ENCODE measurements around the gene ITGB3.

The ITGB3 gene

GRCh38 chr17:47274319-47275069 lies 20.9 kb downstream of the ITGB3 start:
- DNase-seq (ENCODE audit: low read depth in 2 of 2, low spot score in 1 of 2): no peak

GRCh38 chr17:47275245-47275984 lies 21.8 kb downstream of the ITGB3 start:
- no peak for DNase-seq (ENCODE audit: low read depth in 2 of 2, low spot score in 1 of 2)

DNA sequence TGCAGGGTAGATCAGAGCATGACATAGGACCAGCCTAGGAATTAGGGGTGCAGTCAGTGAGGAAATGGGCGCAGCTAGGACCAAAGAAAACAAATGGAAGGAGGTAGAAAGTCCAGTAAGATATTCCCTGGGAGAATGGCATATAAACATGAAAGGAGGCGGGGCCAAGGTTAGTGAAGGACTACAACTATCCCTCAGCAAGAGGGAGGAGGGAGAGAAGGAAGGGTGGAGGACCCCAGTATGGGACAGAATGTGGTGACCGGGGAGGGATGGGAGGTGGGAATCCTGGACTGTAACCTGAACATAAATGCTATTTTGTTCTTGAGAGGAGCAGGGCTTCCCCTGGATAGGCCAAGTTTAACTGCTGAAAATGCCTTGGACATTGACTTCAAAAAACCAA lies 22.8 kb downstream of the ITGB3 start:
- no peak for DNase-seq (ENCODE audit: low read depth in 2 of 2, low spot score in 1 of 2)

DNA sequence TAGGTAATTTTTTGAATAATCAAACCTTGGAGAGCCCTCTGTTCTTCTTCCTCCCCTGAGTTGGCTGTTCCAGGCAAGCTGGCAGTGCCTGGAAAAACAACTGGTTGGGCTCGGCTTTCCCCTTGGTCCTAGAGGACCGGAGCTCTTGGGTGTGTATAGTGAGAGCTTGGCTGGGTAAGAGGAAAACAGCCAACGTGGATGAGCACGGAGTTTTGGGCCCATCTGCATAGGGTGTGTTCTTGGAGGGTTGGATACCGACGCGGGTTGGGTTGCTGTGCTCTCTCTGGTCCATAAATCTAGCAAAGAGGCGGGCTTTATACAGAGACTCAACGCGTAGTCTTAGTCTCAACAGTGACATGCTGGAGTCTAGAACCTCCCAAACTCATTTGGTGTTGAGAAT lies 23.2 kb downstream of the ITGB3 start:
- DNase-seq (ENCODE audit: low read depth in 2 of 2, low spot score in 1 of 2): no peak

GRCh38 chr17:47277921-47278320 lies 24.3 kb downstream of the ITGB3 start:
- no peak for DNase-seq (ENCODE audit: low read depth in 2 of 2, low spot score in 1 of 2)

DNA sequence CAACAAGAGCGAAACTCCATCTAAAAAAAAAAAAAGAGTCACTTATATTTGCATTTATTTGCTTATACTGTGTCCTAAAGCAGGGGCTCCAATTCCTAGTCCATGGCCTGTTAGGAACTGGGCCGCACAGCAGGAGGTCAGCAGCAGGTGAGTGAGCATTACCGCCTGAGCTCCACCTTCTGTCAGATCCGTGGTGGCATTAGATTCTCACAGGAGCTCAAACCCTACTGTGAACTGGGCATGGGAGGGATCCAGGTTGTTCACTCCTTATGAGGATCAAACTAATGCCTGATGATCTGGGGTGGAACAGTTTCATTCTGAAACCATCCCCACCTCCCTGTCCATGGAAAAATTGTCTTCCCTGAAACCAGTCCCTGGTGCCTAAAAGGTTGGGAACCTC lies 24.9 kb downstream of the ITGB3 start:
- DNase-seq (ENCODE audit: low read depth in 2 of 2, low spot score in 1 of 2): no peak

- no peak for DNase-seq (ENCODE audit: low read depth in 2 of 2, low spot score in 1 of 2)
These were observed 25.6 kb downstream of the ITGB3 start for GRCh38 chr17:47279062-47279801.

GRCh38 chr17:47280072-47280811 lies 26.6 kb downstream of the ITGB3 start:
- DNase-seq (ENCODE audit: low read depth in 2 of 2, low spot score in 1 of 2): no peak

- no peak for DNase-seq (ENCODE audit: low read depth in 2 of 2, low spot score in 1 of 2)
These were observed 27.6 kb downstream of the ITGB3 start for GRCh38 chr17:47281216-47281615.

GRCh38 chr17:47285003-47285402 lies 31.4 kb downstream of the ITGB3 start:
- DNase-seq (ENCODE audit: low read depth in 2 of 2, low spot score in 1 of 2): no peak

- DNase-seq (ENCODE audit: low read depth in 2 of 2, low spot score in 1 of 2): no peak
These were observed 32.7 kb downstream of the ITGB3 start for GRCh38 chr17:47286198-47286914.

DNA sequence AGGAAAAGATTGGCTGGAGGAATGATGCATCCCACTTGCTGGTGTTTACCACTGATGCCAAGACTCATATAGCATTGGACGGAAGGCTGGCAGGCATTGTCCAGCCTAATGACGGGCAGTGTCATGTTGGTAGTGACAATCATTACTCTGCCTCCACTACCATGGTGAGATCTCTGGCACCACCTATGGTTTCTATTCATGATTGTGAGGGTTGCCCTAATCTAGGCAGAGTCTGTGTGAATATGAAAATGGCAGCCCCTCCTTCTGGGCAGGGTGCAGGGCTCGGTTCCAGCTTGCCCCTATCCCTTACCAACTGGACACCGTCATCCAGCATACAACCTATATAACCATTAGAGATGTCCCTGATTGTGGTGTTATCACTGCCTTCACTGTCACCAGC lies 33.4 kb downstream of the ITGB3 start:
- no peak for DNase-seq (ENCODE audit: low read depth in 2 of 2, low spot score in 1 of 2)

DNA sequence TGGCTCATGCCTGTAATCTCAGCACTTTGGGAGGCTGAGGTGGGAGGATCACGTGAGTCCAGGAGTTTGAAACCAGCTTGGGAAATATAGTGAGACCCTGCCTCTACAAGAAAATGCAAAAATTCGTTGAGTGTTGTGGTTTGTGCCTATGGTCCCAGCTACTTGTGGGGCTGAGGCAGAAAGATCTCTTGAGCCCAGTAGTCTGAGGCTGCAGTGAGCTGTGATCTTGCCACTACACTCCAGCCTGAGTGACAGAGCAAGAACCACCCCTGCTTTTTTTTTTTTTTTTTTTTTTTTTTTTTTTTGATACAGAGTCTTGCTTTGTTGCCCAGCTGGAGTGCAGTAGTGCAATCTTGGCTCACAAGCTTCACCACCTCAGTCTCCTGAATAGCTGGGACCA lies 34.0 kb downstream of the ITGB3 start:
- DNase-seq (ENCODE audit: low read depth in 2 of 2, low spot score in 1 of 2): no peak

DNA sequence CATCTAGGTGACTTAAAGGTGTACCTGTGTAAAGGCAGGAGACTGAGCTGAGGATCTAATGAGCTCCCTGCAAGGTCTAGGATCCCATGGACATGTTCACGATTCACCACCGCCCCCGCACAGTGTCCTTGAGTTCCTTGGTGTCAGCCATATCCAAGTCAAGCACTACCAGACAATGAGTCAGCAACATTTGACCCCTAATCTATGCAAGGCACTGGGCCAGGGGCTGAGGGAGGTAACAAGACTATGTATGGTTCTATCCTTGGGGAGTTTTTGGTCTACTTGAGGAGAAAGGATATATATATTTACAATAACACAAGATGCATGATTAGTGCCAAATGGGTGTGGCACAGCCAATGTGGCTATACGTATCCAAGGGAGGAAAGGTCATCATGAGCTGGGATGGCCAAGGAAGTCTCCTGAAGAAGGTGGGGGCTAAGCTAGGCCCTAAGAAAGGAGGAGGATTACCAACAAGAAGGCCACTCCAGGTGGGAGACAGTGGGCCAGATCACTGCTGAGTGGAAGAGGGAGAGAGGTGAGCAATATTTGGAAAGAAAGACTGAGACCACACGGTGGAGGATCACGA lies 35.0 kb downstream of the ITGB3 start:
- DNase-seq (ENCODE audit: low read depth in 2 of 2, low spot score in 1 of 2): no peak

DNA sequence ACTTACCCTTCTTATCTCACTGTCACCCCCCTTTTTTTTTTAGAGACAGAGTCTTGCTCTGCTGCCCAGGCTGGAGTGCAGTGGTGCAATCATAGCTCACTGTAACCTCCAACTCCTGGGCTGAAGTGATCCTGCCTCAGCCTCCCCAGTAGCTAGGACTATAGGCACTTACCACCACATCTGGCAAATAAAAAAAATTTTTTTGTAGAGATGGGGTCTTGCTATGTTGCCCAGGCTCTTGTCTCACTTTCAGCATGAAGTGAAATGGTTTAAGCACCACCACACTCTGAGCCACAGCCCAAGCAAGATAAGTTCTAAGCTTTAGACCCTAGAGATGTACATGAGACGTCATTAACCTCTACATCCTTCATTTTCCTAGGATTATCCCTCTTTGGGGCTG lies 35.7 kb downstream of the ITGB3 start:
- no peak for DNase-seq (ENCODE audit: low read depth in 2 of 2, low spot score in 1 of 2)

GRCh38 chr17:47290870-47291241 lies 37.2 kb downstream of the ITGB3 start:
- no peak for DNase-seq (ENCODE audit: low read depth in 2 of 2, low spot score in 1 of 2)

DNA sequence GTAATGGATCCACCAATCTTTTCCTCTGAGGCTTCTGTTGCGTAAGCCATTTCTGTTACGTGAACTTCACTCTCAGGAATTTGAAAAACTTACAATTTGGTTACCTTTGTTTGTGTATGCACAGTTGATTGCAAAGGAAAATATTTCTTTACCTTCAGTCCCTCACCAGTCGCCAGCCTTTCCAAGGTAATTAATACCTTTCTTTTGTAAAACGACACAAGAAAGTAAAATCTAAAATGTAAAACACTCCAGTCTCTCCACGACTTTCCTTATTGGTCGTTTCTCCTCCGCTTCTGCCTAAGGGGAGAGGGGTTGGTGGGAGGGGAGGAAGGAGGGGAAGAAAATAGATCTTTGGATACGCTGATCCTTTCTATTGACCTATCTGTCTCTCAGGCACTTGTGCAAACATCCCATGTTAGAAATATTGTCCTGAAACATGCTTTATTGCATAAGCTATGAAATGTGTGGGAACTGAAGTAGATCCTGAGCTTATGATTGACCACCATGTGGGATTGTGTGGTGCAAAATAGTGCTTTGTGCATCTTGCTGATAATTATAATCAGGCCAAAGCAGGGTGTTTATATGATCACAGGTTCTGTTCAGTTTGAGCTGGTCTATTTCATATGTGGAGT lies 37.7 kb downstream of the ITGB3 start:
- DNase-seq (ENCODE audit: low read depth in 2 of 2, low spot score in 1 of 2): no peak

DNA sequence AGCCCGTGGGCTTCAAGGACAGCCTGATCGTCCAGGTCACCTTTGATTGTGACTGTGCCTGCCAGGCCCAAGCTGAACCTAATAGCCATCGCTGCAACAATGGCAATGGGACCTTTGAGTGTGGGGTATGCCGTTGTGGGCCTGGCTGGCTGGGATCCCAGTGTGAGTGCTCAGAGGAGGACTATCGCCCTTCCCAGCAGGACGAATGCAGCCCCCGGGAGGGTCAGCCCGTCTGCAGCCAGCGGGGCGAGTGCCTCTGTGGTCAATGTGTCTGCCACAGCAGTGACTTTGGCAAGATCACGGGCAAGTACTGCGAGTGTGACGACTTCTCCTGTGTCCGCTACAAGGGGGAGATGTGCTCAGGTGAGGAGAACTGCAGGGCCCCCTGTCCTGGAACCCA lies 38.6 kb downstream of the ITGB3 start:
- no peak for DNase-seq (ENCODE audit: low read depth in 2 of 2, low spot score in 1 of 2)

DNA sequence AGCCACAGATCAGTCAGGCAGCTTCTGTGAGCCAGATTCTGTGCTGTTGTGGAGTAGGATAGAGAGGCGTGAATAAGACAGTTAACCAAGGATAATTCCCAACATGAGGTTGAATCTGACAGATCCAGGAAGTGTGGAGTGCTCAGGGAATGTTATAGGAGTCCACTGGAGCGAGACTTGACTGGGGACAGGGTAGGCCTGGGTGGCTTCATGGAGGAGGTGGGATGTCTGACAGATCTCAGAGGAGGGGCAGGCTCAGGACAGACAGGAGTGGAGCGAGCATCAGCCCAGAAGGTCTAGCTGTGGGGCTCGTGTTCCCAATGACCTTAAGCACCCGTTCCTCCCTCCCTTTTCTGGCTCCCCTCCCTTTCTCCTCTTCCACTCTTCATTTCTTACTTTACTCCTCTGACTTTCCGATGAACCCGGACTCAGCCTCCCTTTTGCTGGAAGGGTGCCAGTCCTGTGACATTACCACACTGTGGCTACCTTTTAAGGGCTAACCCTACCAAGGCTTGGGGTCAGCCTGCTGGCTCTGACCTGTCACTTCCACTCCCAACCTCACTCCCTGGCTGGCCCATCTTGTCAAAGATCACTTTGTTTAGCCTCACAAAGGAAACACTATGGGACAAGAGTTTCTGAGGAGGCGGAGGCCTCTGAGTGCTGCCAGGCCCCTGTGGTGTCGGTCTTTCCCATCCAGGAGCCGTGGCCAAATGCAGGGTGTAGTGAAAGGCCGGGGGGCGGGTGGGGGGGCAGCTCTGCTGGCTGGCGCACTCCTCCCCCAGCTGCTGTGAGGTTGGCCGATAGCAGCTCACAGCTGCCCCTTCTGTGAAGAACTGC lies 41.6 kb downstream of the ITGB3 start:
- DNase-seq (ENCODE audit: low read depth in 2 of 2, low spot score in 1 of 2): no peak

All from stimulated activated CD8-positive, alpha-beta memory T cell treated with anti-CD3 and anti-CD28 coated beads, Interleukin-4, amount 100 ng/mL, for 1 hour (primary cell).